NCI-H2196 (cell line): Measurements from ENCODE around the gene TGM3.
"Not testable (repeated sequence)": the region's sequence is repeated elsewhere in the genome, so short reads cannot be mapped to it uniquely, and the experiment has no call there.

Experiments
- DNase-seq: peaks from one replicate; lab custom pipeline; 2025; ENCODE audit not compliant: unreplicated experiment; lab: John Stamatoyannopoulos, UW

TGM3 gene

GRCh38 chr20:2295886-2296515 is at the start of gene TGM3:
TGM3 (plus strand) TSS chr20:2296001; CDS start chr20:2296064, 63 bp downstream.
- no peak for DNase-seq

GRCh38 chr20:2246069-2246491 is 49.7 kb upstream of the TGM3 start:
- no peak for DNase-seq

GRCh38 chr20:2248837-2249236 is 47.0 kb upstream of the TGM3 start:
- no peak for DNase-seq

- no peak for DNase-seq
These were observed 45.9 kb upstream of the TGM3 start for GRCh38 chr20:2249935-2250334.

- DNase-seq: no peak
These were observed 43.3 kb upstream of the TGM3 start for GRCh38 chr20:2252419-2252997.

GRCh38 chr20:2253256-2253655 is 42.5 kb upstream of the TGM3 start:
- DNase-seq: no peak

GRCh38 chr20:2254333-2254732 is 41.5 kb upstream of the TGM3 start:
- no peak for DNase-seq

- DNase-seq: no peak
These were observed 39.8 kb upstream of the TGM3 start for GRCh38 chr20:2255926-2256531.

- DNase-seq: no peak
These were observed 36.1 kb upstream of the TGM3 start for GRCh38 chr20:2259731-2260130.

- no peak for DNase-seq
These were observed 35.6 kb upstream of the TGM3 start for GRCh38 chr20:2260250-2260649.

- no peak for DNase-seq
These were observed 34.7 kb upstream of the TGM3 start for GRCh38 chr20:2261046-2261485.

- DNase-seq: no peak
These were observed 34.2 kb upstream of the TGM3 start for GRCh38 chr20:2261629-2262028.

GRCh38 chr20:2264118-2264517 is 31.7 kb upstream of the TGM3 start:
- DNase-seq: no peak

- DNase-seq: not testable (repeated sequence)
These were observed 31.0 kb upstream of the TGM3 start for GRCh38 chr20:2264621-2265374.

- DNase-seq: no peak
These were observed 22.0 kb upstream of the TGM3 start for GRCh38 chr20:2273634-2274302.

- DNase-seq: no peak
These were observed 19.8 kb upstream of the TGM3 start for GRCh38 chr20:2276015-2276414.

- no peak for DNase-seq
These were observed 16.5 kb upstream of the TGM3 start for GRCh38 chr20:2279253-2279779.

- no peak for DNase-seq
These were observed 15.7 kb upstream of the TGM3 start for GRCh38 chr20:2280082-2280481.

- DNase-seq: no peak
These were observed 14.2 kb upstream of the TGM3 start for GRCh38 chr20:2281563-2281962.

- no peak for DNase-seq
These were observed 13.6 kb upstream of the TGM3 start for GRCh38 chr20:2282181-2282580.
